Activated CD8-positive, alpha-beta memory T cell treated with anti-CD3 and anti-CD28 coated beads for 24 hours (primary cell): Measurements from ENCODE around the gene CDCP1.

Experiments
- DNase-seq: peaks from one replicate; pipeline ENCODE4 v3.0.0-alpha.2; 2020

Gene CDCP1

GRCh38 chr3:45049807-45050206, 96.4 kb downstream of the CDCP1 start:
- DNase-seq, result no peak

GRCh38 chr3:45048244-45048643, 97.9 kb downstream of the CDCP1 start:
- DNase-seq, result no peak

- no peak for DNase-seq
Measured at GRCh38 chr3:45043728-45044299, 102.4 kb downstream of the CDCP1 start.

- no peak for DNase-seq
Measured at GRCh38 chr3:45042162-45042561, 104.0 kb downstream of the CDCP1 start.

- no peak for DNase-seq
Measured at GRCh38 chr3:45041666-45042065, 104.5 kb downstream of the CDCP1 start.

GRCh38 chr3:45037720-45038455, 108.3 kb downstream of the CDCP1 start:
- DNase-seq, result peak; percentile 94

GRCh38 chr3:45035441-45036301, 110.5 kb downstream of the CDCP1 start:
- DNase-seq, result peak; percentile 62

GRCh38 chr3:45034612-45035252, 111.4 kb downstream of the CDCP1 start:
- DNase-seq, result peak; percentile 64

- no peak for DNase-seq
Measured at GRCh38 chr3:45033791-45034190, 112.4 kb downstream of the CDCP1 start.
